ENCODE results near the gene TNK1. TPM values are rescaled to one million over a fixed set of nuclear protein-coding genes. Genes with fewer than 3 reads are reported as not detected.

Gene TNK1
- polyA plus RNA-seq, 1 donor from 2014 or later = 0.83 TPM

- H3K4me2 ChIP-seq (ENCODE audit: low read length) = no peak overlapping the region
- H3K4me3 ChIP-seq (ENCODE audit: low read length) = no peak overlapping the region
- no peak overlapping the region for H3K9ac ChIP-seq (ENCODE audit: low read length)
- no peaks in the 10 kb centered on the region for H3K27me3 ChIP-seq (ENCODE audit: insufficient read depth, low read depth, low read length)
- H2AFZ ChIP-seq (ENCODE audit: low read depth, low read length) = no peak overlapping the region
- peaks cover 4% of the 10 kb centered on the region for H4K20me1 ChIP-seq (ENCODE audit: insufficient read depth)
- no peaks in the 10 kb centered on the region for H3K79me2 ChIP-seq (replicated peaks; ENCODE audit: insufficient read depth, low read length)
- H3K9me2 ChIP-seq (ENCODE audit: insufficient read depth, low read length) = no peaks in the 10 kb centered on the region
- no peak overlapping the region for H3K27ac ChIP-seq (ENCODE audit: low read length)
- TF ChIP-seq RAD21 (conservative IDR thresholded peaks at IDR 0.05) (no peak), EZH2 (IDR thresholded peaks at IDR 0.05; ENCODE audit: borderline replicate concordance, insufficient read depth, low read length, poor library complexity, severe bottlenecking) (no peak), CTCF (IDR thresholded peaks at IDR 0.05; ENCODE audit: poor library complexity, severe bottlenecking) (no peak), EP300 (conservative IDR thresholded peaks at IDR 0.05; ENCODE audit: poor library complexity, severe bottlenecking) (no peak), REST (IDR thresholded peaks at IDR 0.05; ENCODE audit: borderline replicate concordance) (no peak), MXI1 (conservative IDR thresholded peaks at IDR 0.05; ENCODE audit: poor library complexity, severe bottlenecking) (no peak), TAF1 (IDR thresholded peaks at IDR 0.05; ENCODE audit: low read depth) (no peak), SMC3 (conservative IDR thresholded peaks at IDR 0.05; ENCODE audit: poor library complexity) (no peak), POLR2AphosphoS5 (IDR thresholded peaks at IDR 0.05) (no peak)
- H3K36me3 ChIP-seq (ENCODE audit: insufficient read depth, low read length) = no peaks in the 10 kb centered on the region
- no peaks in the 10 kb centered on the region for H3K9me3 ChIP-seq (ENCODE audit: low read length)
- H3F3A ChIP-seq (ENCODE audit: insufficient read depth, low read length, poor library complexity, severe bottlenecking) = no peaks in the 10 kb centered on the region
Observed at GRCh38 chr17:7416323-7416722, 35.4 kb downstream of the TNK1 start.

- Histone ChIP-seq H2AFZ (ENCODE audit: low read depth, low read length) (no peak overlapping the region), H3K36me3 (ENCODE audit: insufficient read depth, low read length) (no peaks in the 10 kb centered on the region), H3K9me3 (ENCODE audit: low read length) (no peaks in the 10 kb centered on the region), H4K20me1 (ENCODE audit: insufficient read depth) (peaks cover 4% of the 10 kb centered on the region), H3K4me2 (ENCODE audit: low read length) (no peak overlapping the region), H3K27ac (ENCODE audit: low read length) (no peak overlapping the region), H3K4me3 (ENCODE audit: low read length) (no peak overlapping the region), H3K27me3 (ENCODE audit: insufficient read depth, low read depth, low read length) (no peaks in the 10 kb centered on the region), H3F3A (ENCODE audit: insufficient read depth, low read length, poor library complexity, severe bottlenecking) (no peaks in the 10 kb centered on the region), H3K9ac (ENCODE audit: low read length) (no peak overlapping the region), H3K79me2 (replicated peaks; ENCODE audit: insufficient read depth, low read length) (no peaks in the 10 kb centered on the region), H3K9me2 (ENCODE audit: insufficient read depth, low read length) (no peaks in the 10 kb centered on the region)
- no peak for TF ChIP-seq TAF1 (IDR thresholded peaks at IDR 0.05; ENCODE audit: low read depth)
- no peak for TF ChIP-seq REST (IDR thresholded peaks at IDR 0.05; ENCODE audit: borderline replicate concordance)
- TF ChIP-seq POLR2AphosphoS5 (IDR thresholded peaks at IDR 0.05) = no peak
- TF ChIP-seq CTCF (IDR thresholded peaks at IDR 0.05; ENCODE audit: poor library complexity, severe bottlenecking) = no peak
- no peak for TF ChIP-seq RAD21 (conservative IDR thresholded peaks at IDR 0.05)
- no peak for TF ChIP-seq SMC3 (conservative IDR thresholded peaks at IDR 0.05; ENCODE audit: poor library complexity)
- TF ChIP-seq EZH2 (IDR thresholded peaks at IDR 0.05; ENCODE audit: borderline replicate concordance, insufficient read depth, low read length, poor library complexity, severe bottlenecking) = no peak
- no peak for TF ChIP-seq MXI1 (conservative IDR thresholded peaks at IDR 0.05; ENCODE audit: poor library complexity, severe bottlenecking)
- TF ChIP-seq EP300 (conservative IDR thresholded peaks at IDR 0.05; ENCODE audit: poor library complexity, severe bottlenecking) = no peak
Observed at GRCh38 chr17:7417056-7417655, 36.3 kb downstream of the TNK1 start.

All from neural cell (in vitro differentiated cells).